PFSK-1 (cell line): ENCODE data around the gene AZIN2.

Source experiments
- FOXP2 ChIP-seq: optimal IDR thresholded peaks from 2 replicates; pipeline ENCODE3; 2011; ENCODE audit warnings: borderline replicate concordance, control low read depth, inconsistent platforms; ENCODE audit not compliant: insufficient read depth; ENCODE audit errors: extremely low read length, extremely low read depth
- POLR2AphosphoS5 ChIP-seq: IDR thresholded peaks from 2 replicates; pipeline ENCODE4 v1.6.1; 2012; ENCODE audit warnings: low read depth, mild to moderate bottlenecking, control low read depth, low read length, moderate library complexity
- REST ChIP-seq, 2 experiments: IDR thresholded peaks; 2 replicates each; pipeline versions ENCODE4 v1.6.1 to v1.8.0; 2011 to 2012; ENCODE audit warnings: low read depth in 2 of 2, low read length in 2 of 2, control low read depth in 1 of 2, inconsistent platforms in 1 of 2, mild to moderate bottlenecking in 1 of 2, moderate library complexity in 1 of 2; ENCODE audit not compliant: insufficient read depth in 1 of 2
- SIN3A ChIP-seq: IDR thresholded peaks from 2 replicates; pipeline ENCODE4 v1.6.1; 2012; ENCODE audit warnings: mild to moderate bottlenecking, low read length, moderate library complexity, borderline replicate concordance; ENCODE audit not compliant: insufficient read depth
- TAF1 ChIP-seq: IDR thresholded peaks from 2 replicates; pipeline ENCODE4 v1.6.1; 2012; ENCODE audit warnings: low read length, control low read depth, borderline replicate concordance; ENCODE audit not compliant: insufficient read depth

Gene AZIN2

DNA sequence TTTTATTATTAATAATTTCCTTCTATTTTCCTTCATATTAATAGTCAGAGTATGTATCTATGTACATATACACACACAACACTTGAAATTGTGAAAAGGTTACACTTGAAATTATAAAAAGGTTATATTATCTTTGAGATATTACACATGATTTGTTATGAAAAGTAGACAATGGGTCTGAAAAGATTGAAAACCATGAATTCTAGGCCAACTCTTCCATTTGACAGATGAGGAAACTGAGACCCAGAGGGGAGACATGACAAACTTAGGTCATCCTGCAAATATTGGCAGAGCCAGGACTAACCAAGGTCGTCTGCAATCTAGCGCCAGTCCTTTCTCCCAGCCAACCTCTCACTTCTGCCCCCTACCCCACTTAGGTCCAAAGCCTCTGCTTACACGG is 67.7 kb downstream of the AZIN2 start:
- TF ChIP-seq TAF1 (no peak), REST (IDR thresholded peaks at IDR 0.05; ENCODE audit: insufficient read depth in 1 of 2, low read depth in 2 of 2, low read length in 2 of 2) (no peak), POLR2AphosphoS5 (no peak), SIN3A (no peak), FOXP2 (no peak)

DNA sequence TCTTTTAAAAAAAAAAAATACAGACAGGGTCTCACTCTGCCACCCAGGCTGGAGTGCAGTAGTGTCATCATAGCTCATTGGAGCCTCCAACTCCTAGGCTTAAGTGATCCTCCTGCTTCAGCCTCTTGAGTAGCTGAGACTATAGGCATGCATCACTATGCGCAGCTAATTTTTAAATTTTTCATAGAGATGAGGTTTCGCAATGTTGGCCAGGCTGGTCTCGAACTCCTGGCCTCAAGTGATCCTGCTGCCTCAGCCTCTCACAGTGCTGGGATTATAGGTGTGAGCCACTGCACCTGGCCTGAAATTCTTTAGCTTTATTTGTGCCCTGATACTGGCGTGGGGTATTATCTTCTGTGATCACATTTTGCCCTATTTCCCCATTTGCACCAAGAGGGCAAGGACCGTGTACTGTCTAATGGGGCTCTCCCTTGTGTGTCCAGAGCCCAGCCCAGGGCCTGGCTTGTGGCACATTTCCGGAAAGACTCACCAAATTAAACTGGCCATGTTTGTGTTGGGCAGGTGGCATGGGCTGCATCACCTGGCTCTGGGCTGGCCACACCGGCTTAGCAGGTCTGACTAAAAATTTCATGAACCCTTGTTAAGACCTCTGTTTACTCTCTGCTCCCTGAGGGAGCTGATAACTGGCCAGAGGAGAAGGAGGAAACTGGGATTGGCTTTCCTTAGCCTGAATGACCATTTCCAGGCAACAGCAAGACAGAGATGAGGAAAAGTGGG is 68.7 kb downstream of the AZIN2 start:
- no peak for TF ChIP-seq SIN3A
- no peak for TF ChIP-seq FOXP2
- no peak for TF ChIP-seq TAF1
- no peak for TF ChIP-seq POLR2AphosphoS5
- TF ChIP-seq REST (IDR thresholded peaks at IDR 0.05; ENCODE audit: insufficient read depth in 1 of 2, low read depth in 2 of 2, low read length in 2 of 2), result no peak

DNA sequence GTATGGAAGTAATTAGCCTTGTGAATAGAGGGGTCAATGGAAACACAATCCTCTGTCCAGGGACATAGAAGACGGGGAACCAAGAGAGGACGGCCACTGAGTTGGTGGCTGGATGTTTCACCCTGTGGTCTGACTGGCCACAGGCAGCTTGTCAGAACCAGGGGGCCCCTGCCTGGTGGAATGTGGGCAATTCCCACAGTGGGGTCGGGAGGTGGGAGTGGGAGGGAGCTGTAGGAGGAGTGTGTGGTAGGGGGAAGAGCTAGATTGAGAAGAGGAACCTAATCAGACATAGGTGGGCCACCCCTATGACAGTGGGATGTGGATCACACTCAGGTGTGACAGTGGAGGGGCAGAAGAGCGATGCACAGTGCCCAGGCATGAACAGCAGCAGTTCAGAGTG is 69.6 kb downstream of the AZIN2 start:
- no peak for TF ChIP-seq SIN3A
- no peak for TF ChIP-seq TAF1
- TF ChIP-seq POLR2AphosphoS5, result no peak

DNA sequence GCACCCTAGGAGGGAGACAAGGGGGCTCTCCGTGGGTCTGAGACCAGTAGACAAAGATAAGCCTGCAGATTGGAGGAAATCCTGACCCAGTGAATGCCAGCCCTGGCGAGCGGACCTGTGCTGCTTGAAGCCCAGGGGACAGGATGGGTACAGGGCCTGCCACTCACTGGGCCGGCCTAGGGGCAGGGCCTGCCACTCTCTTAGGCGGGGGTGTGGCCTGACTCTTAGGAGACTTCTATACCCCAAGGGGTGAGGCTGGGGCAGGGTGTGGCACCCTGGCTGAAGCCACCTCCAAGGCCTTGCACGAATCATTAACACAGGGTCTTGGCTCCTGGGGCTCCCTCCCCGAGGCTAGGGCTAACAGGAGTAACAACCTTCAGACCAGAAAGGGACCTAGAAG is 70.2 kb downstream of the AZIN2 start:
- TF ChIP-seq SIN3A (no peak), POLR2AphosphoS5 (no peak), TAF1 (no peak), FOXP2 (no peak), REST (IDR thresholded peaks at IDR 0.05; ENCODE audit: insufficient read depth in 1 of 2, low read depth in 2 of 2, low read length in 2 of 2) (no peak)

DNA sequence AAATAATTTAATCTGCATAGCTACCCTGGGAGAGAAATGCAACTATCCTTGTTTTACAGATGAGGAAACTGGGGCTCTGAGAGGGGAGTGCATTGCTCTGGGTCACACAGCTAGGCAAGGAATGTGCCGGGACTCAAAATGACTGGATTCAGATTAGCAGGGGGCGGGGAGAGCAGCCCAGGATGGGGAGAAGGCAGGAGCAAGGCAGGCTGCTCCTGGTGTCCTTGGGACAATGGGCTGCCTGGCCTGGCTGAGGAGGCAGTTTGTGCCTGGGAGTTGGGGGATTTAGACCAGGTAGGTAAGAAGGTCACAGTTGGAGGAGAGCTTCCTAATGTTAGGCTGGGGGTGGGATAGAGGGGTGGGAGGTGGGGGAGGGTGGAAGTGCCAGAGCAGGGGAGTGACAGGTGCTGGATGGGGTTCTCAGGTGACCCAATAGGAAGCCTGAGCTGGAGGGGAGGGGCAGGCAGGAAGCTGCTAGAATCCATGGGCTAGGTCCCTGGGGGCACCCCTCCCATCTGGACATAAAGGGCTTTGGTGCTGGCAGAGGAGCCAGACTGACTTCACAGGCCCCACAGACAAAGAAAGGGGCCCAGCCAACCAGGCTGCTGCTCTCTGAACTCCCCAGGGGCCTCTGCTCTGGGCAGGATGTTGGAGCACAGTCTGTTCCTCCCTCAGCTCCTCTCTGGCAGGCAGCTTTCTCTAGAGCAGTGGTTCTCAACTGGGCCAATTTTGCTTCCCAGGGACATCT is 71.9 kb downstream of the AZIN2 start:
- TF ChIP-seq TAF1 (no peak), POLR2AphosphoS5 (no peak), REST (IDR thresholded peaks at IDR 0.05; ENCODE audit: insufficient read depth in 1 of 2, low read depth in 2 of 2, low read length in 2 of 2) (no peak), FOXP2 (no peak), SIN3A (no peak)
